Nasal cavity respiratory epithelium epithelial cell of viscerocranial mucosa (primary cell): ENCODE results near the gene USB1. TPM values are rescaled to one million over a fixed set of nuclear protein-coding genes. Genes with fewer than 3 reads are reported as not detected.

ENCODE experiments used
- total RNA-seq: library from RNA; depleted of rRNA; stranded (reverse); fragments of >200 nt; gene quantifications from 2 replicates; pipeline ENCODE4 v1.2.3, GENCODE V29; 2014

The USB1 gene, protein sequence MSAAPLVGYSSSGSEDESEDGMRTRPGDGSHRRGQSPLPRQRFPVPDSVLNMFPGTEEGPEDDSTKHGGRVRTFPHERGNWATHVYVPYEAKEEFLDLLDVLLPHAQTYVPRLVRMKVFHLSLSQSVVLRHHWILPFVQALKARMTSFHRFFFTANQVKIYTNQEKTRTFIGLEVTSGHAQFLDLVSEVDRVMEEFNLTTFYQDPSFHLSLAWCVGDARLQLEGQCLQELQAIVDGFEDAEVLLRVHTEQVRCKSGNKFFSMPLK
- total RNA-seq, result 21.9 and 118 TPM in 2 replicates

DNA sequence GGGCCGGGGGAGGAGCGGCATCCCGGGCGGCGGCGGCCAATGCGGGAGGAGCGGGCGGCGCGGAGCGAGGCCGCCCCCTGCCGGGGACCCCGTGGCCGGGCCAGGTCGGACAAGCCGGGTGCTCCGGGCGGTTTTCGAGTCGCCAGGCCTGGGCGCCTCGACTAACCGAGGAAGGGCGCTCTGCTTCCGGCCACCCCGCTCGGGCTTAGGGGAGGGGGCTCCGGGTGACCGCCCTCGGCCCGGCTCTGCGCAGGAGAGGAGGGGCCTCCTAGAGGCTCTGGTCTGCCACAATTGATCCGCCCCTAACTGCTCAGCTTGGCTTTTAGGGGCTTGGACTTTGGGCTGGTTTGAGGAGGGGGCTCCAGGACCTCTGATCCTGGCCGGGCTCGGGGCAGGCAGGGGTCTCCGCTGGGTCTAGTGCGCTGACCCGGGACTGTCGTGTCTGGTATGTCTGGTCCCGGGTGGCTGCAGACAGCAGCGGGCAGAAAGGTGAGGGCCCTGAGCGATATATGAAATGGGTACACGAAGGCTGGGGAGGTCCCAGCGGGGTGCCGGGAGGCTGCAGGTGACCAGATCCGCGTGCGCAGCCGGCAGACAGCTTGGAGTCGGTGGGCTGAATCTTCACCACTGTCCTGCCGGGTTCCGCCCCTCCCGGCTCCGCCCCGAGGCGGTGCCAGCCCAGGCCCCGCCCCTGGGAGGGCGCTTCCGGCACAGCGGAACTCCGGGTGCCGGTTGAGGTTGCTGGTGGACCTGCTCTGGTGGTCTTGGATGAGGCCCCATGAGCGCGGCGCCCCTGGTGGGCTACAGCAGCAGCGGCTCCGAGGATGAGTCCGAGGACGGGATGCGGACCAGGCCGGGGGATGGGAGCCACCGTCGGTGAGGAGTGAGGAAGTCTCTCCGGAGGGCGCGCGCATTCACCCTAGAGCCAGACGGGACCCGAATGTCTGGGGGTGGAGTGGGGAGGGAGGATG is at the start of gene USB1:
USB1 (plus strand) TSS at position 702 of the 971 bp plus-strand sequence; CDS start at position 779, 77 bp downstream.

DNA sequence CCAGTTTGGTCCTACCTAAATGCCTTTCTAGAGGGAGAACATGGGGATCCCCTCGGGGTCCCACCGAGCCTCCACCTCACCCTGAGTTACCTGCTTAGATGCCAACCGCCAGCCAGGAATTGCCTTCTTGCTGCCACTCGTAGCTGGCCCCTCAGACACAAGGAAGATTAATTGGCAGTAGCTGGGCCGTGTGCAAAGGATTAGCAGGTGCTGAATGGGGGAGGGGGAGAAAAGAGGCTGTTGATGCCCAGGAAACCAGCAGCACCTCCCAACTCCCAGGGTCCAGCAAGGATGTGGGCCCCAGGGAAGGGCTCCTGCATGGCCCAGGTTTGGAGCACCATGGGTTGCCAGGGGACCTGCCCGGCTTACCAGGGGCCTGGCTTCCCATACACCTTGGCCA is 30.2 kb upstream of the USB1 start, which contains the start of gene CNGB1:
CNGB1 (minus strand) TSS at position 159 of the 400 bp plus-strand sequence. CDS start 3,842 bp downstream, outside the sequence.

DNA sequence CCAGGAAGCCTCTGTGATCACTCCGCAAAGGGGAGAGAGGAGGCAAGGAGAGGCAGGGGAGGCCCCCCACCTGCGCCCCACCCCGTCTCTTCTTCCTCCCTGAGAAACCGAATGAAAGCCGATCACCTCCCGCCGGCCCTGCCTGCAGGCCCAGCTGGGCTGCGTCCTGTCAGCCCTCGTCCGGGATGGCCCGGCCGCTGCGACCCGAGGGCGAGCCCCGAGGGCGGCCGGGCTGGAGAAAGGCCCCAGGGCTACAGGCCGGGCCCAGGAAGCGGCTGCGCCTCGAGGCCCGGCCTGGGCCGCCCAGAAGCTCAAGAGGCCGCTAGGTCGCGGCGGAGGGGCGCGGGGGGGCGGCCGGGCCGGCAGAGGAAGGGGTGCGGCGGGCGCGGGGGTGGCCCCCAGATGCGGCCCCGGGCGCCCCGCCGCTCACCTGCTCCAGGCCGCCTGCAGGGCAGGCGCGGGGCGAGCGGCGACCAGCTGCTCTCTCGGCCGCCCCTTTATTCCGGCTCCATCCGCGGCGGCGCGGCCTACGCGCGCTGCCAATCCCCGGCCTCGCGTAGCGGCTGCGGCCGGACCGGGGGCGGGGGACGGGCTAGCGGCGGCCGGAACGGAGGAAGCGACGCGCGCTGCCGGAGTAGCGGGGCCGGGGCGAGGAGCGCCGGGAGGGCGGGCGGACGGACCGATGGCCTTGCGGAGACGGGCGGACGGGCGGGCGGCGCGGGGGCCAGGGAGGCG is 1.1 kb upstream of the USB1 start, which contains the start of gene ZNF319:
ZNF319 (minus strand) TSS at position 702 of the 735 bp plus-strand sequence. CDS start 2,407 bp downstream, outside the sequence.

GRCh38 chr16:58025351-58026138 is 24.3 kb downstream of the USB1 start, which contains the start of gene MMP15:
TSS of gene MMP15 (plus strand) at chr16:58025754. CDS start at chr16:58026351, 597 bp downstream.

Other genes starting within 250 kb of the USB1 start
- 47.5 and 72.0 TPM in 2 replicates for gene KIFC3, start 198.9 kb upstream of the USB1 start, total RNA-seq
- 0.34 and 7.3 TPM in 2 replicates for gene CNGB1, start 30.3 kb upstream of the USB1 start, total RNA-seq
- gene ZNF319, start 735 bp upstream of the USB1 start, total RNA-seq, result 4.1 and 19.5 TPM in 2 replicates
- 11.3 and 29.3 TPM in 2 replicates for gene MMP15, start 24.3 kb downstream of the USB1 start, total RNA-seq
- 34.2 and 36.7 TPM in 2 replicates for gene CFAP20, start 128.0 kb downstream of the USB1 start, total RNA-seq
- 40.7 and 87.4 TPM in 2 replicates for gene CSNK2A2, start 196.7 kb downstream of the USB1 start, total RNA-seq